Ishikawa (cell line): ENCODE data around the gene EPN2.

Source experiments
- CEBPB ChIP-seq: IDR thresholded peaks from 2 replicates; pipeline ENCODE4 v1.6.1; 2012
- CREB1 ChIP-seq: IDR thresholded peaks from 2 replicates; pipeline ENCODE4 v1.6.1; 2012; ENCODE audit warnings: low read depth
- EGR1 ChIP-seq: IDR thresholded peaks from 2 replicates; pipeline ENCODE4 v1.6.1; 2012
- EP300 ChIP-seq: IDR thresholded peaks from 2 replicates; pipeline ENCODE4 v1.6.1; 2012; ENCODE audit warnings: borderline replicate concordance
- FOXM1 ChIP-seq: IDR thresholded peaks from 2 replicates; pipeline ENCODE4 v1.6.1; 2012; ENCODE audit warnings: low read depth, borderline replicate concordance
- NFIC ChIP-seq: IDR thresholded peaks from 2 replicates; pipeline ENCODE4 v1.6.1; 2012
- RAD21 ChIP-seq: IDR thresholded peaks from 2 replicates; pipeline ENCODE4 v1.6.1; 2012; ENCODE audit warnings: low read depth
- TAF1 ChIP-seq: IDR thresholded peaks from 2 replicates; pipeline ENCODE4 v1.6.1; 2012; ENCODE audit warnings: low read depth, mild to moderate bottlenecking
- TCF12 ChIP-seq: IDR thresholded peaks from 2 replicates; pipeline ENCODE4 v1.6.1; 2012; ENCODE audit warnings: low read depth
- TEAD4 ChIP-seq: IDR thresholded peaks from 2 replicates; pipeline ENCODE4 v1.6.1; 2012
- USF1 ChIP-seq: IDR thresholded peaks from 2 replicates; pipeline ENCODE4 v1.6.1; 2012
- YY1 ChIP-seq: IDR thresholded peaks from 2 replicates; pipeline ENCODE4 v1.6.1; 2012; ENCODE audit warnings: low read depth
- ZBTB7A ChIP-seq: IDR thresholded peaks from 2 replicates; pipeline ENCODE4 v1.6.1; 2012; ENCODE audit warnings: low read depth
- TF ChIP-seq, protein P1 (sequence below): IDR thresholded peaks from 2 replicates; pipeline ENCODE4 v1.6.1; 2012
- TF ChIP-seq, protein P2 (sequence below): IDR thresholded peaks from 2 replicates; pipeline ENCODE4 v1.6.1; 2012; ENCODE audit warnings: low read depth, mild to moderate bottlenecking

The EPN2 gene

GRCh38 chr17:19254651-19255050 is 17.5 kb downstream of the EPN2 start:
- TF ChIP-seq EP300 (no peak), YY1 (no peak), CREB1 (no peak), ZBTB7A (no peak)
- TF ChIP-seq, protein P1, sequence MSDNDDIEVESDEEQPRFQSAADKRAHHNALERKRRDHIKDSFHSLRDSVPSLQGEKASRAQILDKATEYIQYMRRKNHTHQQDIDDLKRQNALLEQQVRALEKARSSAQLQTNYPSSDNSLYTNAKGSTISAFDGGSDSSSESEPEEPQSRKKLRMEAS: no peak

DNA sequence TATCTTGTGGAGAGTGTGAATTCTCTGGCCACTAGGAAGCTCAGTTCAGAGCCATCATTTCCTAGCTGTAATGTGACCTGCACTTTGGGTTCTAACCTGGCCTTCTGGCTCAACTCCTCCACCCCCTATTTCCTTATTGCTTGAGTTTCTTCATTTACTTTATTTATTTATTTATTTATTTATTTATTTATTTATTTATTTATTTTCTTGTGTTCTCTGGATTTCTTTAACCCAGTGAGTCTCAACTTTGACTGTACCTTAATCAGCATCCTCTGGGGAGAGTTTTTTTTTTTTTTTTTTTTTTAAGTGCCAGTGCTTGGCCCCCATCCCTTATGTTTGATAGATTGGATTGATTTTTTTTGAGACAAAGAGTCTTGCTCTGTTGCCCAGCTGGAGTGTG is 18.1 kb downstream of the EPN2 start:
- TF ChIP-seq CREB1: no peak
- TF ChIP-seq ZBTB7A: no peak
- TF ChIP-seq RAD21: no peak

DNA sequence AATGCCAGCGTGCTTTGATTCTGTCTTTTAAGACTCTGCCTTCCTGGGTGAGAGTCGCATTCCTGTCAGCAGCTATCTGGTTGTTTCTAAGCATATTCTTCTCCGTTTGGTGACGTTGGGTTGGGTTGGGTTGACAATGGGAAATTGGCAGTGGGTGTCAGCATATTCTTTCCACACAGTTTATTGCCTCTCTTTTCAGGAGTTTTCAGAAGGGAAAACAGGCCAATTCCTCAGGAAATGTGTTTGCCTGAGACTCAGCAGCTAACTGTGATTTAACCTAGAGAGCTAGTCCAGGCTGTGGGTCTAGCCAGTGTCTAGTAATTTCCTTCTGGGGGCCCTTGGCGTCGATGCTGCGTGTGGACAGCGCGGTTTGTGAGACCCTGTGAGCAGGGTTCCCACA is 21.2 kb downstream of the EPN2 start:
- TF ChIP-seq CEBPB: no peak
- no peak for TF ChIP-seq USF1
- TF ChIP-seq FOXM1: no peak
- no peak for TF ChIP-seq CREB1
- no peak for TF ChIP-seq NFIC
- no peak for TF ChIP-seq EP300
- TF ChIP-seq, protein P2, sequence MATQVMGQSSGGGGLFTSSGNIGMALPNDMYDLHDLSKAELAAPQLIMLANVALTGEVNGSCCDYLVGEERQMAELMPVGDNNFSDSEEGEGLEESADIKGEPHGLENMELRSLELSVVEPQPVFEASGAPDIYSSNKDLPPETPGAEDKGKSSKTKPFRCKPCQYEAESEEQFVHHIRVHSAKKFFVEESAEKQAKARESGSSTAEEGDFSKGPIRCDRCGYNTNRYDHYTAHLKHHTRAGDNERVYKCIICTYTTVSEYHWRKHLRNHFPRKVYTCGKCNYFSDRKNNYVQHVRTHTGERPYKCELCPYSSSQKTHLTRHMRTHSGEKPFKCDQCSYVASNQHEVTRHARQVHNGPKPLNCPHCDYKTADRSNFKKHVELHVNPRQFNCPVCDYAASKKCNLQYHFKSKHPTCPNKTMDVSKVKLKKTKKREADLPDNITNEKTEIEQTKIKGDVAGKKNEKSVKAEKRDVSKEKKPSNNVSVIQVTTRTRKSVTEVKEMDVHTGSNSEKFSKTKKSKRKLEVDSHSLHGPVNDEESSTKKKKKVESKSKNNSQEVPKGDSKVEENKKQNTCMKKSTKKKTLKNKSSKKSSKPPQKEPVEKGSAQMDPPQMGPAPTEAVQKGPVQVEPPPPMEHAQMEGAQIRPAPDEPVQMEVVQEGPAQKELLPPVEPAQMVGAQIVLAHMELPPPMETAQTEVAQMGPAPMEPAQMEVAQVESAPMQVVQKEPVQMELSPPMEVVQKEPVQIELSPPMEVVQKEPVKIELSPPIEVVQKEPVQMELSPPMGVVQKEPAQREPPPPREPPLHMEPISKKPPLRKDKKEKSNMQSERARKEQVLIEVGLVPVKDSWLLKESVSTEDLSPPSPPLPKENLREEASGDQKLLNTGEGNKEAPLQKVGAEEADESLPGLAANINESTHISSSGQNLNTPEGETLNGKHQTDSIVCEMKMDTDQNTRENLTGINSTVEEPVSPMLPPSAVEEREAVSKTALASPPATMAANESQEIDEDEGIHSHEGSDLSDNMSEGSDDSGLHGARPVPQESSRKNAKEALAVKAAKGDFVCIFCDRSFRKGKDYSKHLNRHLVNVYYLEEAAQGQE: no peak

DNA sequence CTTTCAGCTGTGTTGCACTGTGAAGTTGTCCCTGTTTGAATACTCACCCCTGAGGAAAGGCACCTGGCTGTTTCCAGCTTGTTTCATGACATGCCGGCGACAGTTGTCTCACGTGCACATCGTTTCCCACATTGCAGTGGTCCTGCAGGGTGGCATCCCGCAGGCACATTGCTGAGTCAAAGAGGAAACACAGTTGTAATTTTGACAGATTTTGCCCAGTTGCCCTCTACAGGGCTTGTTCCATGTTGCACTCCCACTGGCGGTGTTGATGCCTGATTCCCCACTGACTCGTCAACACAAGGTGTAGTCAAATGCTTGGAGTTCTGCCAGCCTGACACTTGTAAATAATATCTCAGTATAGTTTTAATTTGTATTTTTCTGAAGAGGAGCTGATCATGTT is 23.8 kb downstream of the EPN2 start:
- no peak for TF ChIP-seq EGR1
- no peak for TF ChIP-seq TEAD4
- no peak for TF ChIP-seq CREB1

GRCh38 chr17:19261426-19261825 is 24.3 kb downstream of the EPN2 start:
- TF ChIP-seq, protein P1: no peak
- no peak for TF ChIP-seq CREB1
- no peak for TF ChIP-seq EGR1
- TF ChIP-seq CEBPB: no peak
- no peak for TF ChIP-seq RAD21
- no peak for TF ChIP-seq ZBTB7A
- TF ChIP-seq FOXM1: no peak
- TF ChIP-seq TAF1: no peak
- no peak for TF ChIP-seq EP300
- no peak for TF ChIP-seq NFIC

GRCh38 chr17:19262650-19263631 is 25.8 kb downstream of the EPN2 start:
- TF ChIP-seq, protein P2: no peak

- TF ChIP-seq TEAD4 (no peak), TCF12 (no peak), CREB1 (no peak), USF1 (no peak), RAD21 (no peak), TAF1 (no peak), CEBPB (no peak), YY1 (no peak), EP300 (no peak), EGR1 (no peak), NFIC (no peak), ZBTB7A (no peak), FOXM1 (no peak)
- TF ChIP-seq, protein P2: no peak
- TF ChIP-seq, protein P1: no peak
These were observed 26.5 kb downstream of the EPN2 start for GRCh38 chr17:19263641-19264051.
